AG09309 (cell line): ENCODE results near the gene PHLPP1.
A peak's percentile ranks its signal among the peaks of the same experiment; 100 is the strongest.

Experiments used
- DNase-seq: peaks from one replicate; pipeline ENCODE4 v3.0.0-alpha.2; 2010; ENCODE audit warnings: low read depth
- H3K4me3 ChIP-seq: 2 replicates; pipeline ENCODE4 v1.5.1; 2011; ENCODE audit warnings: mild to moderate bottlenecking, low read depth, low read length, moderate library complexity; ENCODE audit not compliant: control insufficient read depth
- TF ChIP-seq, protein P1 (sequence below): IDR thresholded peaks from 2 replicates; pipeline ENCODE4 v1.5.1; 2011; ENCODE audit warnings: mild to moderate bottlenecking, low read depth, low read length, inconsistent platforms; ENCODE audit not compliant: insufficient read depth, control insufficient read depth; ENCODE audit errors: missing control alignments

PHLPP1 gene

DNA sequence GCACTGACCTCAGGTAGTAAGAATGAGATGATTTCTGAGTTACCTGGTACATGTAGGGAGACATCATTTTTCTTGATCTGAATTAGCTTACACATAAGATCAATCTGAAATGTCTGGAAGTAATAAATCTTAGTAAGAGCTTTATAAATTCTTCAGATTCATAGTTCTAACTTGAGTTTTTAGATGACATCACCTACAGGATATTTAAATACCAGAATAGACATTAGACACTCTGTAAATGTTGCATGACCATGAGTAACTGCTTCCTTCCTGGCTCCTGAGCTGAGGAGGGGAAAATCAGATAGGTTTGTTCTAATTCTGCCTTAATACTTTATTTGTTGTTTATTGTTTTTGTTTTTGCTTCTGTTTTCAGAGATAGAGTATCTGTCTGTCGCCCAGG, 181.8 kb downstream of the PHLPP1 start:
- TF ChIP-seq, protein P1, sequence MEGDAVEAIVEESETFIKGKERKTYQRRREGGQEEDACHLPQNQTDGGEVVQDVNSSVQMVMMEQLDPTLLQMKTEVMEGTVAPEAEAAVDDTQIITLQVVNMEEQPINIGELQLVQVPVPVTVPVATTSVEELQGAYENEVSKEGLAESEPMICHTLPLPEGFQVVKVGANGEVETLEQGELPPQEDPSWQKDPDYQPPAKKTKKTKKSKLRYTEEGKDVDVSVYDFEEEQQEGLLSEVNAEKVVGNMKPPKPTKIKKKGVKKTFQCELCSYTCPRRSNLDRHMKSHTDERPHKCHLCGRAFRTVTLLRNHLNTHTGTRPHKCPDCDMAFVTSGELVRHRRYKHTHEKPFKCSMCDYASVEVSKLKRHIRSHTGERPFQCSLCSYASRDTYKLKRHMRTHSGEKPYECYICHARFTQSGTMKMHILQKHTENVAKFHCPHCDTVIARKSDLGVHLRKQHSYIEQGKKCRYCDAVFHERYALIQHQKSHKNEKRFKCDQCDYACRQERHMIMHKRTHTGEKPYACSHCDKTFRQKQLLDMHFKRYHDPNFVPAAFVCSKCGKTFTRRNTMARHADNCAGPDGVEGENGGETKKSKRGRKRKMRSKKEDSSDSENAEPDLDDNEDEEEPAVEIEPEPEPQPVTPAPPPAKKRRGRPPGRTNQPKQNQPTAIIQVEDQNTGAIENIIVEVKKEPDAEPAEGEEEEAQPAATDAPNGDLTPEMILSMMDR, result no peak
- H3K4me3 ChIP-seq, result no peak overlapping the region
- peak; percentile 8 for DNase-seq

- no peak for DNase-seq
- H3K4me3 ChIP-seq, result no peak overlapping the region
- TF ChIP-seq, protein P1, result no peak
Observed at GRCh38 chr18:62898359-62898758, 183.0 kb downstream of the PHLPP1 start.

GRCh38 chr18:62899534-62899933, 184.2 kb downstream of the PHLPP1 start:
- TF ChIP-seq, protein P1, result no peak
- DNase-seq, result no peak

DNA sequence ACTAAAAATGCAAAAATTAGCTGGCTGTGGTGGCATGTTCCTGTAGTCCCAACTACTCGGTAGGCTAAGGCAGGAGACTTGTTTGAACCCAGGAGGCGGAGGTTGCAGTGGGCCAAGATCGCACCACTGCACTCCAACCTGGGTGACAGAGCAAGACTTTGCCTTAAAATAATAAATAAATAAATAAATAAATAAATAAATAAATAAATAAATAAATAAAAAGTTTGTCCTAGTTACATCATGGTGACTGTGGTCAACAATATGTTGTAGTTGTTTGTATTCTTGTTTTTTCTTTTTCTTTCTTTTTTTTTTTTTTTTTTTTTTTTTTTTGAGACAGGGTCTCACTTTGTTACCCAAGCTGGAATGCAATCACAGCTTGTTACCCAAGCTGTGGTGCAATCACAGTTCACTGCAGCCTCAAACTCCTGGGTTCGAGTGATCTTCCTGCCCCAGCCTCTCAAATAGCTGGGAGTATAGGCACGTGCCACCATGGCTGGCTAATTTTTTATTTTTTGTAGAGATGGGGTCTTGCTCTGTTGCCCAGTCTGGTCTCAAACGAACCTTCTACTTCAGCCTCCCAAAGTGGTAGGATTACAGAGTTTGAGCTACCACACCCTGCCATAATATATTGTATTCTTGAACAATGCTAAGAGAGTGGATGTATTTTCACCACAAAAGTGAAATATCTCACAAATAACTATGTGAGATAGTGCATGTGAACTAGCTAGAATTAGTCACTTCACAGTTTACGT, 185.0 kb downstream of the PHLPP1 start:
- DNase-seq, result no peak
- no peak overlapping the region for H3K4me3 ChIP-seq
- TF ChIP-seq, protein P1, result no peak

More at GRCh38 chr18:62899534-62899933, 184.2 kb downstream of the PHLPP1 start:
- H3K4me3 ChIP-seq, result no peak overlapping the region

GRCh38 chr18:62902776-62903175, 187.4 kb downstream of the PHLPP1 start:
- H3K4me3 ChIP-seq, result no peak overlapping the region
- TF ChIP-seq, protein P1, result no peak
- DNase-seq, result no peak

DNA sequence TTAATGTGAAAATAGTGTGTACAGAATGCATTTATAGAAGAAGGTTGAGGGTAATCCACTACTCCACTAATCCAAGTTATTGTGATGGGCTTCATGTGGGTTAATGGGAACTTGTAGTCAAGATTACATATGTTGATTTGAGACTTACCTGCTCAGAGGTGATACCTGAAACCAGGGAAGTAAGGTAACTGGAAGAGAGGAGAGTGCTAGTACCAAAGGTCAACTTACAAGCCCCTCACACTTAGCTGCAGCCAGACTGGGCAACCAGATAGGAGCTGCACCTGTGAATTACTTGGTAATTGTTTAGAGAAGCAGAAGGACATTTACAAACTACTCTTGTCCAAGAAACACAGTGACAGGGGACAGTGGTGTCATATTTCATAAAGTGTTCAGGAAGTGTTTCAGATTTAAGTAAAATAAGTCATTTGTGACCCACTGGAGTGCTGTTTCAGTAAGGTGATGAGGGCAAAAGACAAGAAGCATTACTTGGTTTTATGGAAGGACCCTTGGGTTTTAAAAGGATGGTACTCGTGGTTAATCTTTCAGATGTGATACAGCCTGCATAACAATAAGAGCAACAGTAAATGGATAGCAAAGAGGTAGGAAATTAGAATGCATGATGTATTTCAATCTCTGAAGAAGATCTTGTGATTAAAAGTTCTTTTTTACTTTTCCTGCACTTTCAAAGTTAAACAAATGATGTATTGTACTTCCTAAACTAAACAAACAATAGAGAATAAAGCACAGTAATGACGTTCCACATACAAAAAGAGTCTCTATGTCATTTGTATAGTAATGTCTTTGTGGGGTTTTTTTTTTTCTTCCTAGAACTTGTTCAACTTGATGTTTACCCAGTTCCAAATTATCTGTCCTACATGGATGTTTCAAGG, 189.3 kb downstream of the PHLPP1 start:
- no peak overlapping the region for H3K4me3 ChIP-seq
- TF ChIP-seq, protein P1, result no peak
- DNase-seq, result no peak
